SK-N-SH (cell line): ENCODE results near the gene CDH7. TPM values are rescaled to one million over a fixed set of nuclear protein-coding genes. Genes with fewer than 3 reads are reported as not detected.

Experiments used
- CTCF ChIA-PET: fragments of 300-600, 350-600 bp; formaldehyde crosslinking; extraction: SDS; loops from one replicate; lab custom pipeline; 2021; lab: Yijun Ruan, JAX
- POLR2A ChIA-PET: fragments of 350-600 bp; sonication (Branson Sonifier 250); formaldehyde crosslinking; extraction: SDS; loops from one replicate; lab custom pipeline; 2020; ENCODE audit warnings: antibody characterized with exemption, inconsistent platforms; lab: Yijun Ruan, JAX
- DNase-seq: peaks from one replicate; pipeline ENCODE4 v3.0.0; 2012
- H2AFZ ChIP-seq: fragments of 200-600 bp; sonication (generic); 2 replicates; pipeline ENCODE4 v1.8.1; 2016; ENCODE audit warnings: antibody characterized with exemption, mild to moderate bottlenecking, low read depth
- H3F3A ChIP-seq: fragments of 200-600 bp; sonication (generic); replicated peaks from 2 replicates; pipeline ENCODE3; 2016; ENCODE audit warnings: antibody characterized with exemption, mild to moderate bottlenecking; ENCODE audit not compliant: insufficient read depth
- H3K27ac ChIP-seq, 2 experiments: fragments of 200-500 bp in 1 of 2; fragments of 200-600 bp in 1 of 2; sonication (Bioruptor generic) in 1 of 2; sonication (generic), shearing (Covaris generic) in 1 of 2; 2 replicates each; pipeline versions ENCODE4 v1.5.1 to v1.6.1; 2014 to 2016; ENCODE audit warnings: low read depth in 2 of 2, inconsistent platforms in 1 of 2, low read length in 1 of 2, mild to moderate bottlenecking in 1 of 2, mixed read lengths in 1 of 2
- H3K27me3 ChIP-seq: fragments of 200-600 bp; sonication (generic), shearing (Covaris generic); 2 replicates; pipeline ENCODE4 v1.6.1; 2016; ENCODE audit warnings: mixed run types; ENCODE audit not compliant: insufficient read depth
- H3K36me3 ChIP-seq, 2 experiments: fragments of 200-500 bp in 1 of 2; fragments of 200-600 bp in 1 of 2; sonication (Bioruptor generic) in 1 of 2; sonication (generic) in 1 of 2; replicated peaks in 1 of 2; 2 replicates each; pipeline versions ENCODE3 to v1.5.1; 2014 to 2016; ENCODE audit warnings: low read length in 1 of 2, mild to moderate bottlenecking in 1 of 2; ENCODE audit not compliant: insufficient read depth in 2 of 2, control insufficient read depth in 1 of 2
- H3K4me1 ChIP-seq, 2 experiments: fragments of 200-500 bp in 1 of 2; fragments of 200-600 bp in 1 of 2; sonication (Bioruptor generic) in 1 of 2; sonication (generic), shearing (Covaris generic) in 1 of 2; 2 replicates each; pipeline versions ENCODE4 v1.5.1 to v1.6.1; 2014 to 2016; ENCODE audit warnings: low read depth in 1 of 2, low read length in 1 of 2, mixed run types in 1 of 2; ENCODE audit not compliant: insufficient read depth in 2 of 2, control insufficient read depth in 1 of 2
- H3K4me2 ChIP-seq: fragments of 200-600 bp; sonication (generic), shearing (Covaris generic); 2 replicates; pipeline ENCODE4 v1.6.1; 2017; ENCODE audit warnings: mixed run types
- H3K4me3 ChIP-seq, 2 experiments: fragments of 200-500 bp in 1 of 2; fragments of 200-600 bp in 1 of 2; sonication (Bioruptor generic) in 1 of 2; sonication (generic), shearing (Covaris generic) in 1 of 2; 2 replicates each; pipeline versions ENCODE4 v1.5.1 to v1.8.1; 2014 to 2016; ENCODE audit warnings: low read depth in 2 of 2, inconsistent platforms in 1 of 2, low read length in 1 of 2, mild to moderate bottlenecking in 1 of 2, mixed read lengths in 1 of 2, moderate library complexity in 1 of 2
- H3K79me2 ChIP-seq: fragments of 200-600 bp; sonication (generic); 2 replicates; pipeline ENCODE4 v1.8.1; 2017; ENCODE audit warnings: mild to moderate bottlenecking; ENCODE audit not compliant: insufficient read depth
- H3K9ac ChIP-seq: fragments of 200-600 bp; sonication (generic); 2 replicates; pipeline ENCODE4 v1.6.1; 2017; ENCODE audit warnings: mixed run types
- H3K9me2 ChIP-seq: fragments of 200-600 bp; sonication (generic); 2 replicates; pipeline ENCODE4 v1.6.1; 2017; ENCODE audit warnings: mixed run types
- H3K9me3 ChIP-seq: fragments of 200-600 bp; sonication (generic); 2 replicates; pipeline ENCODE4 v1.6.1; 2017; ENCODE audit warnings: mixed run types, mild to moderate bottlenecking, moderate library complexity
- H4K20me1 ChIP-seq: fragments of 200-600 bp; sonication (generic); 2 replicates; pipeline ENCODE4 v1.6.1; 2017; ENCODE audit warnings: mild to moderate bottlenecking, mixed run types; ENCODE audit not compliant: insufficient read depth
- CHD2 ChIP-seq: fragments of 150-350 bp; IDR thresholded peaks from 2 replicates; pipeline ENCODE4 v1.6.1; 2018; ENCODE audit warnings: low read length; ENCODE audit not compliant: partially characterized antibody
- CTCF ChIP-seq: fragments of 200-600 bp; sonication (generic); IDR thresholded peaks from 2 replicates; pipeline ENCODE4 v1.6.1; 2017; ENCODE audit warnings: antibody characterized with exemption, mild to moderate bottlenecking, moderate library complexity
- ELF1 ChIP-seq: IDR thresholded peaks from 2 replicates; pipeline ENCODE4 v1.4.0; 2012
- EP300 ChIP-seq, 2 experiments: IDR thresholded peaks; 2 replicates each; pipeline versions ENCODE4 v1.4.0 to v1.6.1; 2012; ENCODE audit warnings: borderline replicate concordance in 1 of 2, low read depth in 1 of 2, low read length in 1 of 2
- EZH2phosphoT487 ChIP-seq: fragments of 200-600 bp; sonication (generic); IDR thresholded peaks from 2 replicates; pipeline ENCODE4 v1.6.1; 2017; ENCODE audit warnings: low read depth, mixed run types, mild to moderate bottlenecking, antibody characterized with exemption, moderate library complexity, borderline replicate concordance
- FOXJ3 ChIP-seq: sonication (generic); formaldehyde crosslinking; IDR thresholded peaks from 2 replicates; pipeline ENCODE4 v1.5.1; 2020; ENCODE audit warnings: mild to moderate bottlenecking, missing genetic modification reagents
- FOXM1 ChIP-seq: IDR thresholded peaks from 2 replicates; pipeline ENCODE4 v1.4.0; 2012; ENCODE audit warnings: low read depth, mild to moderate bottlenecking
- GATA2 ChIP-seq: sonication (generic); formaldehyde crosslinking; IDR thresholded peaks from 2 replicates; pipeline ENCODE4 v1.5.0; 2020; ENCODE audit warnings: mild to moderate bottlenecking, missing genetic modification reagents
- JUND ChIP-seq: IDR thresholded peaks from 2 replicates; pipeline ENCODE4 v1.4.0; 2012
- MAX ChIP-seq: IDR thresholded peaks from 2 replicates; pipeline ENCODE4 v1.4.0; 2012; ENCODE audit warnings: low read depth
- MXI1 ChIP-seq: IDR thresholded peaks from 2 replicates; pipeline ENCODE4 v1.6.1; 2012; ENCODE audit warnings: mild to moderate bottlenecking, low read depth, low read length, improper control_type of control experiment
- NFIC ChIP-seq: IDR thresholded peaks from 2 replicates; pipeline ENCODE4 v1.4.0; 2012; ENCODE audit warnings: borderline replicate concordance
- PBX3 ChIP-seq: IDR thresholded peaks from 2 replicates; pipeline ENCODE4; 2012
- POLR2AphosphoS5 ChIP-seq: IDR thresholded peaks from 2 replicates; pipeline ENCODE4 v1.6.1; 2012; ENCODE audit warnings: low read depth, low read length
- RAD21 ChIP-seq: IDR thresholded peaks from 2 replicates; pipeline ENCODE4 v1.6.1; 2012; ENCODE audit warnings: mild to moderate bottlenecking, low read length
- RFX5 ChIP-seq: IDR thresholded peaks from 2 replicates; pipeline ENCODE4 v1.6.1; 2012; ENCODE audit warnings: mild to moderate bottlenecking, improper control_type of control experiment, low read length
- RXRA ChIP-seq: IDR thresholded peaks from 2 replicates; pipeline ENCODE4 v1.4.0; 2012; ENCODE audit warnings: low read depth, mild to moderate bottlenecking, borderline replicate concordance
- TAF1 ChIP-seq: IDR thresholded peaks from 2 replicates; pipeline ENCODE4 v1.6.1; 2012; ENCODE audit warnings: low read depth, mild to moderate bottlenecking, low read length, moderate library complexity, borderline replicate concordance
- TCF12 ChIP-seq: IDR thresholded peaks from 2 replicates; pipeline ENCODE4 v1.4.0; 2012
- TEAD4 ChIP-seq: IDR thresholded peaks from 2 replicates; pipeline ENCODE4 v1.4.0; 2012; ENCODE audit warnings: mild to moderate bottlenecking, borderline replicate concordance; ENCODE audit not compliant: insufficient read depth
- YY1 ChIP-seq: IDR thresholded peaks from 2 replicates; pipeline ENCODE4 v1.4.0; 2012; ENCODE audit warnings: low read depth, mild to moderate bottlenecking
- WGBS: methylation state at CpG from one replicate; pipeline ENCODE4 v1.1.6; 2017; ENCODE audit warnings: low lambda C conversion rate; 5-methylcytosine and 5-hydroxymethylcytosine counted together
- polyA plus RNA-seq, 3 experiments: library from polyadenylated mRNA; depleted of rRNA; stranded (reverse); fragments of >200 nt; gene quantifications; 2 replicates each; pipeline ENCODE4 v1.2.3, GENCODE V29; 2012
- TF ChIP-seq, protein P1 (sequence below): IDR thresholded peaks from 2 replicates; pipeline ENCODE4 v1.6.1; 2012; ENCODE audit warnings: mild to moderate bottlenecking, low read depth, low read length, moderate library complexity
- TF ChIP-seq, protein P2 (sequence below): fragments of 150-350 bp; IDR thresholded peaks from 2 replicates; pipeline ENCODE4 v1.6.1; 2017; ENCODE audit warnings: antibody characterized with exemption, low read length, low read depth, borderline replicate concordance

Gene CDH7
- polyA plus RNA-seq, 1 of the 3 experiments (the other 2 are of a cell fraction) = not detected

DNA sequence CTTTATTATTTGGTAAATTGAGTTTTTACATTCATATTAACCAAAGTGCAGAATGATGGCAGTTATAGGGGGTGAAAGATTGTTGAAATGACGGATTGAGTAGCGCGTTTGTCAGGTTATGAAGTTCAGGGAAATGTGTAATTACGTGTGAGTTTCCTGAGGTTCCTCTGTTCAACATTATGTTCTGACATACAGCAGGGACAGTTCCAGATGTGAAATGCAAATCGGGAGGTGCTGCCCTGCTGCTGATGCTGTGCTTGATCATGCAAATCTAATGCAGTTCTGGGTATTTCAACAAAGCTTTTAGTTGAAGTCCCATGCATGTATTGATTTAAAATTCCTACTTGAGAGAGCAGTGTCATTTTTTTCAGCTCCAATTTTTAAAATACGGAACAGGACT, 57.9 kb downstream of the CDH7 start (continued):
- TF ChIP-seq, protein P1, sequence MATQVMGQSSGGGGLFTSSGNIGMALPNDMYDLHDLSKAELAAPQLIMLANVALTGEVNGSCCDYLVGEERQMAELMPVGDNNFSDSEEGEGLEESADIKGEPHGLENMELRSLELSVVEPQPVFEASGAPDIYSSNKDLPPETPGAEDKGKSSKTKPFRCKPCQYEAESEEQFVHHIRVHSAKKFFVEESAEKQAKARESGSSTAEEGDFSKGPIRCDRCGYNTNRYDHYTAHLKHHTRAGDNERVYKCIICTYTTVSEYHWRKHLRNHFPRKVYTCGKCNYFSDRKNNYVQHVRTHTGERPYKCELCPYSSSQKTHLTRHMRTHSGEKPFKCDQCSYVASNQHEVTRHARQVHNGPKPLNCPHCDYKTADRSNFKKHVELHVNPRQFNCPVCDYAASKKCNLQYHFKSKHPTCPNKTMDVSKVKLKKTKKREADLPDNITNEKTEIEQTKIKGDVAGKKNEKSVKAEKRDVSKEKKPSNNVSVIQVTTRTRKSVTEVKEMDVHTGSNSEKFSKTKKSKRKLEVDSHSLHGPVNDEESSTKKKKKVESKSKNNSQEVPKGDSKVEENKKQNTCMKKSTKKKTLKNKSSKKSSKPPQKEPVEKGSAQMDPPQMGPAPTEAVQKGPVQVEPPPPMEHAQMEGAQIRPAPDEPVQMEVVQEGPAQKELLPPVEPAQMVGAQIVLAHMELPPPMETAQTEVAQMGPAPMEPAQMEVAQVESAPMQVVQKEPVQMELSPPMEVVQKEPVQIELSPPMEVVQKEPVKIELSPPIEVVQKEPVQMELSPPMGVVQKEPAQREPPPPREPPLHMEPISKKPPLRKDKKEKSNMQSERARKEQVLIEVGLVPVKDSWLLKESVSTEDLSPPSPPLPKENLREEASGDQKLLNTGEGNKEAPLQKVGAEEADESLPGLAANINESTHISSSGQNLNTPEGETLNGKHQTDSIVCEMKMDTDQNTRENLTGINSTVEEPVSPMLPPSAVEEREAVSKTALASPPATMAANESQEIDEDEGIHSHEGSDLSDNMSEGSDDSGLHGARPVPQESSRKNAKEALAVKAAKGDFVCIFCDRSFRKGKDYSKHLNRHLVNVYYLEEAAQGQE = no peak
- TF ChIP-seq EP300 (IDR thresholded peaks at IDR 0.05; ENCODE audit: borderline replicate concordance in 1 of 2, low read depth in 1 of 2, low read length in 1 of 2) (no peak), RAD21 (no peak), TAF1 (no peak), GATA2 (CRISPR knock-in tag) (no peak), RFX5 (no peak)

- H3F3A ChIP-seq = no peaks in the 10 kb centered on the region
- ChIA-PET CTCF (no interaction called here), POLR2A (no interaction called here)
- H3K9me2 ChIP-seq = no peaks in the 10 kb centered on the region
- H2AFZ ChIP-seq = no peak overlapping the region
- WGBS = 19% methylated on average over 4 of the region's 4 CpGs
- H3K4me1 ChIP-seq = no peaks in the 10 kb centered on the region
- DNase-seq = no peak
- H3K4me3 ChIP-seq = no peak overlapping the region
- no peaks in the 10 kb centered on the region for H3K79me2 ChIP-seq
- H3K27ac ChIP-seq = no peak overlapping the region
- no peaks in the 10 kb centered on the region for H3K36me3 ChIP-seq
- no peak overlapping the region for H3K4me2 ChIP-seq
- no peaks in the 10 kb centered on the region for H3K27me3 ChIP-seq
- H3K9me3 ChIP-seq = no peaks in the 10 kb centered on the region
- TF ChIP-seq ELF1 (no peak), MAX (no peak), YY1 (no peak), EZH2phosphoT487 (no peak), JUND (no peak), NFIC (no peak), CTCF (no peak), TCF12 (no peak), RXRA (no peak), TEAD4 (no peak), PBX3 (no peak), POLR2AphosphoS5 (no peak), CHD2 (no peak), FOXM1 (no peak), EP300 (IDR thresholded peaks at IDR 0.05; ENCODE audit: borderline replicate concordance in 1 of 2, low read depth in 1 of 2, low read length in 1 of 2) (no peak), FOXJ3 (CRISPR knock-in tag) (no peak), MXI1 (no peak)
- TF ChIP-seq, protein P2, sequence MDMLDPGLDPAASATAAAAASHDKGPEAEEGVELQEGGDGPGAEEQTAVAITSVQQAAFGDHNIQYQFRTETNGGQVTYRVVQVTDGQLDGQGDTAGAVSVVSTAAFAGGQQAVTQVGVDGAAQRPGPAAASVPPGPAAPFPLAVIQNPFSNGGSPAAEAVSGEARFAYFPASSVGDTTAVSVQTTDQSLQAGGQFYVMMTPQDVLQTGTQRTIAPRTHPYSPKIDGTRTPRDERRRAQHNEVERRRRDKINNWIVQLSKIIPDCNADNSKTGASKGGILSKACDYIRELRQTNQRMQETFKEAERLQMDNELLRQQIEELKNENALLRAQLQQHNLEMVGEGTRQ = no peak
- TF ChIP-seq, all 33 proteins: peak for 0
- no peak overlapping the region for H3K9ac ChIP-seq
- H4K20me1 ChIP-seq = no peaks in the 10 kb centered on the region
These were observed 60.5 kb downstream of the CDH7 start for GRCh38 chr18:65811307-65811706.
